Gastrocnemius medialis (tissue), 4 donors: ENCODE results near the gene USP19.

Experiments
- CTCF ChIP-seq, 5 experiments: fragments of 450-650 bp in 3 of 5; fragments of 200-600 bp in 2 of 5; sonication (generic) in 2 of 5; IDR thresholded peaks in 4 of 5; conservative IDR thresholded peaks in 1 of 5; 1 replicate in 4 of 5; 2 replicates in 1 of 5; pipeline ENCODE4 v1.5.1; 2016 to 2019; ENCODE audit warnings: antibody characterized with exemption in 5 of 5, mild to moderate bottlenecking in 3 of 5, moderate library complexity in 3 of 5
- POLR2A ChIP-seq, 2 donors: fragments of 450-650 bp; IDR thresholded peaks; one replicate each; pipeline ENCODE4 v1.6.1; 2017; ENCODE audit warnings: antibody characterized with exemption in 2 of 2, mild to moderate bottlenecking in 2 of 2, moderate library complexity in 2 of 2

- TF ChIP-seq POLR2A (IDR thresholded peaks at IDR 0.05), result no peak
- no peak for TF ChIP-seq CTCF (IDR thresholded peaks at IDR 0.05 in 4 of 5, conservative IDR thresholded peaks at IDR 0.05 in 1 of 5)
These were observed 9.8 kb downstream of the USP19 start for GRCh38 chr3:49110780-49111179.
